ENCODE measurements around the gene ZBTB8OS.
A peak's percentile ranks its signal among the peaks of the same experiment; 100 is the strongest.
"Not testable (repeated sequence)": the region's sequence is repeated elsewhere in the genome, so short reads cannot be mapped to it uniquely, and the experiment has no call there.

Gene ZBTB8OS

GRCh38 chr1:32650248-32650751 is at the start of gene ZBTB8OS:
ZBTB8OS (minus strand) TSS chr1:32650550; CDS start chr1:32650529, 21 bp downstream.
- peak; percentile 91 for DNase-seq (ENCODE audit: low spot score)
- H3K27ac ChIP-seq, result peak within 1 kb of the TSS; percentile 91 to 99
- no peak for TF ChIP-seq CTCF (IDR thresholded peaks at IDR 0.05)
- peak within 1 kb of the TSS; percentile 97 for H3K4me3 ChIP-seq

- H3K4me3 ChIP-seq; DNase-seq (ENCODE audit: low spot score); H3K27ac ChIP-seq: not testable (repeated sequence)
Observed at GRCh38 chr1:32696996-32697395, 46.6 kb upstream of the ZBTB8OS start.

- no peak for DNase-seq (ENCODE audit: low spot score)
- no peak for TF ChIP-seq CTCF (IDR thresholded peaks at IDR 0.05)
- Histone ChIP-seq H3K27ac (peak overlapping the region in 1 of 2 donors; percentile 64), H3K4me3 (no peak overlapping the region)
Observed at GRCh38 chr1:32696041-32696440, 45.7 kb upstream of the ZBTB8OS start.

GRCh38 chr1:32695098-32695904 is 45.0 kb upstream of the ZBTB8OS start:
- TF ChIP-seq CTCF (IDR thresholded peaks at IDR 0.05), result no peak
- H3K27ac ChIP-seq, result peak overlapping the region; percentile 26 to 64
- DNase-seq (ENCODE audit: low spot score), result peak; percentile 82
- no peak overlapping the region for H3K4me3 ChIP-seq

GRCh38 chr1:32693455-32694174 is 43.3 kb upstream of the ZBTB8OS start:
- H3K27ac ChIP-seq, result peak overlapping the region; percentile 77 to 83
- DNase-seq (ENCODE audit: low spot score), result no peak
- no peak for TF ChIP-seq CTCF (IDR thresholded peaks at IDR 0.05)
- H3K4me3 ChIP-seq, result peak overlapping the region; percentile 38

GRCh38 chr1:32686387-32686786 is 36.0 kb upstream of the ZBTB8OS start:
- H3K4me3 ChIP-seq, result no peak overlapping the region
- no peak for TF ChIP-seq CTCF (IDR thresholded peaks at IDR 0.05)
- DNase-seq (ENCODE audit: low spot score), result no peak
- no peak overlapping the region for H3K27ac ChIP-seq

GRCh38 chr1:32685498-32685897 is 35.1 kb upstream of the ZBTB8OS start:
- peak overlapping the region in 1 of 2 donors; percentile 43 for H3K27ac ChIP-seq
- DNase-seq (ENCODE audit: low spot score), result peak; percentile 40

More at GRCh38 chr1:32685498-32685897, 35.1 kb upstream of the ZBTB8OS start:
- no peak for TF ChIP-seq CTCF (IDR thresholded peaks at IDR 0.05)
- no peak overlapping the region for H3K4me3 ChIP-seq

All from coronary artery (tissue), 2 donors.